A549 (cell line): Measurements from ENCODE around the gene PIK3R1. TPM values are rescaled to one million over a fixed set of nuclear protein-coding genes. Genes with fewer than 3 reads are reported as not detected.
A peak's percentile ranks its signal among the peaks of the same experiment; 100 is the strongest.

ENCODE experiments used
- ATAC-seq, 2 experiments: fragments of 200-7000 bp in 1 of 2; fragments of >200 bp in 1 of 2; cut with Nextera tagmentation in 1 of 2; cut with Tn5 transposase in 1 of 2; 3 replicates each; pipeline versions ENCODE4 v1.8.0 to v1.9.1; 2018 to 2020; ENCODE audit warnings: mild to moderate bottlenecking in 1 of 2, moderate library complexity in 1 of 2
- CTCF ChIA-PET: fragments of 300-600 bp; sonication (Branson Sonifier 250); formaldehyde crosslinking; extraction: SDS; loops from one replicate; lab custom pipeline; 2021; ENCODE audit warnings: antibody characterized with exemption, inconsistent platforms; lab: Yijun Ruan, JAX
- POLR2A ChIA-PET: fragments of 350-600 bp; formaldehyde crosslinking; extraction: SDS; loops from one replicate; lab custom pipeline; 2021; ENCODE audit warnings: antibody characterized with exemption, inconsistent platforms; lab: Yijun Ruan, JAX
- DNase-seq, 2 experiments: peaks; one replicate each; pipeline versions ENCODE4 v3.0.0 to v3.0.0-alpha.2; 2011 to 2016; ENCODE audit warnings: low read depth in 1 of 2, low spot score in 1 of 2
- FAIRE-seq: peaks from 2 replicates; lab custom pipeline; 2011; peaks lifted over from hg19 to GRCh38; lab: Jason Lieb, UNC
- H3K27ac ChIP-seq, 2 experiments: fragments of >200 bp; sonication (Bioruptor Twin); formaldehyde crosslinking; 3 replicates each; pipeline ENCODE4 v1.5.1; 2016 to 2017
- H3K4me1 ChIP-seq: fragments of >200 bp; sonication (Bioruptor Twin); formaldehyde crosslinking; 3 replicates; pipeline ENCODE4 v1.6.1; 2016
- H3K4me2 ChIP-seq: fragments of >200 bp; sonication (Bioruptor Twin); formaldehyde crosslinking; 3 replicates; pipeline ENCODE4 v1.6.1; 2016
- H3K4me3 ChIP-seq: fragments of >200 bp; sonication (Bioruptor Twin); formaldehyde crosslinking; 3 replicates; pipeline ENCODE4 v1.5.1; 2016
- H3K9me3 ChIP-seq: fragments of >200 bp; sonication (Bioruptor Twin); formaldehyde crosslinking; 3 replicates; pipeline ENCODE4 v1.6.1; 2016
- CEBPB ChIP-seq, 2 experiments: fragments of >200 bp in 1 of 2; sonication (Bioruptor Twin) in 1 of 2; formaldehyde crosslinking in 1 of 2; IDR thresholded peaks; 2 replicates each; pipeline ENCODE4 v1.6.1; 2012 to 2016
- CHD2 ChIP-seq: fragments of 150-350 bp; IDR thresholded peaks from 2 replicates; pipeline ENCODE4 v1.6.1; 2014; ENCODE audit warnings: low read length; ENCODE audit not compliant: partially characterized antibody
- CHD4 ChIP-seq: fragments of 200-600 bp; sonication (generic); IDR thresholded peaks from 2 replicates; pipeline ENCODE4 v1.6.1; 2016; ENCODE audit warnings: antibody characterized with exemption, mild to moderate bottlenecking, borderline replicate concordance
- EHMT2 ChIP-seq: fragments of 200-600 bp; sonication (generic); IDR thresholded peaks from 2 replicates; pipeline ENCODE4 v1.6.1; 2016; ENCODE audit warnings: antibody characterized with exemption, low read depth, mild to moderate bottlenecking, moderate library complexity
- EP300 ChIP-seq, 2 experiments: fragments of >200 bp; sonication (Bioruptor Twin); formaldehyde crosslinking; IDR thresholded peaks; 2 replicates in 1 of 2; 3 replicates in 1 of 2; pipeline ENCODE4 v1.6.1; 2016 to 2017
- FOSL2 ChIP-seq, 2 experiments: fragments of 450-650 bp in 1 of 2; fragments of >200 bp in 1 of 2; sonication (Bioruptor Twin) in 1 of 2; formaldehyde crosslinking; IDR thresholded peaks; 2 replicates each; pipeline versions ENCODE4 v1.5.0 to v1.6.1; 2016 to 2020; ENCODE audit warnings: mild to moderate bottlenecking in 1 of 2, moderate library complexity in 1 of 2
- HOXA7 ChIP-seq: fragments of 250-450 bp; sonication (Bioruptor Pico); IDR thresholded peaks from 2 replicates; pipeline ENCODE4 v1.5.0; 2020; ENCODE audit warnings: mild to moderate bottlenecking, moderate library complexity
- HOXB13 ChIP-seq: fragments of 250-450 bp; sonication (Bioruptor Pico); IDR thresholded peaks from 2 replicates; pipeline ENCODE4 v1.5.0; 2020; ENCODE audit warnings: low read depth, mild to moderate bottlenecking, moderate library complexity
- KDM5A ChIP-seq: fragments of 200-600 bp; sonication (generic); IDR thresholded peaks from 2 replicates; pipeline ENCODE4 v1.6.1; 2016; ENCODE audit warnings: antibody characterized with exemption, mild to moderate bottlenecking
- MAFK ChIP-seq: fragments of 450-650 bp; IDR thresholded peaks from 2 replicates; pipeline ENCODE4 v1.6.1; 2014; ENCODE audit not compliant: partially characterized antibody
- MYC ChIP-seq: IDR thresholded peaks from 2 replicates; pipeline ENCODE4 v1.6.1; 2012; ENCODE audit warnings: mild to moderate bottlenecking, inconsistent platforms, low read length, improper control_type of control experiment, borderline replicate concordance
- NR3C1 ChIP-seq: fragments of >200 bp; sonication (Bioruptor Twin); formaldehyde crosslinking; IDR thresholded peaks from 3 replicates; pipeline ENCODE4 v1.6.1; 2017
- PHF8 ChIP-seq: fragments of 200-600 bp; sonication (generic); IDR thresholded peaks from 2 replicates; pipeline ENCODE4 v1.6.1; 2016; ENCODE audit warnings: low read depth, mild to moderate bottlenecking, antibody characterized with exemption, moderate library complexity, borderline replicate concordance
- POLR2A ChIP-seq: IDR thresholded peaks from 2 replicates; pipeline ENCODE4 v1.6.1; 2012; ENCODE audit warnings: mild to moderate bottlenecking, low read length
- POLR2AphosphoS2 ChIP-seq: conservative IDR thresholded peaks from 2 replicates; pipeline ENCODE4 v1.6.1; 2012; ENCODE audit warnings: low read length, improper control_type of control experiment, inconsistent platforms
- RAD21 ChIP-seq, 2 experiments: fragments of >200 bp in 1 of 2; sonication (Bioruptor Twin) in 1 of 2; formaldehyde crosslinking in 1 of 2; IDR thresholded peaks in 1 of 2; conservative IDR thresholded peaks in 1 of 2; 2 replicates in 1 of 2; 3 replicates in 1 of 2; pipeline ENCODE4 v1.6.1; 2012 to 2018; ENCODE audit warnings: inconsistent platforms in 1 of 2
- RCOR1 ChIP-seq: fragments of 150-350 bp; IDR thresholded peaks from 2 replicates; pipeline ENCODE4 v1.6.1; 2014; ENCODE audit warnings: antibody characterized with exemption, low read length, low read depth
- RFX5 ChIP-seq: fragments of 450-650 bp; IDR thresholded peaks from 2 replicates; pipeline ENCODE4 v1.7.1; 2014; ENCODE audit warnings: antibody characterized with exemption, mild to moderate bottlenecking, moderate library complexity
- RNF2 ChIP-seq: fragments of 200-600 bp; sonication (generic); IDR thresholded peaks from 2 replicates; pipeline ENCODE4 v1.6.1; 2016; ENCODE audit warnings: low read depth, mild to moderate bottlenecking, antibody characterized with exemption, moderate library complexity, borderline replicate concordance
- SMC3 ChIP-seq: fragments of >200 bp; sonication (Bioruptor Twin); formaldehyde crosslinking; IDR thresholded peaks from 3 replicates; pipeline ENCODE4 v1.6.1; 2018; ENCODE audit warnings: inconsistent platforms
- TFCP2L1 ChIP-seq: fragments of 250-450 bp; sonication (Bioruptor Pico); IDR thresholded peaks from 2 replicates; pipeline ENCODE4 v1.5.0; 2021; ENCODE audit warnings: mild to moderate bottlenecking
- TP53 ChIP-seq: fragments of 250-450 bp; sonication (Bioruptor Pico); IDR thresholded peaks from 2 replicates; pipeline ENCODE4 v1.5.0; 2021; ENCODE audit warnings: mild to moderate bottlenecking, moderate library complexity
- ZC3H11A ChIP-seq: fragments of 450-650 bp; IDR thresholded peaks from 2 replicates; pipeline ENCODE4 v1.6.1; 2014; ENCODE audit warnings: antibody characterized with exemption, mild to moderate bottlenecking
- ZNF302 ChIP-seq: fragments of 250-450 bp; sonication (Bioruptor Pico); IDR thresholded peaks from 2 replicates; pipeline ENCODE4 v1.9.0; 2021; ENCODE audit warnings: inconsistent platforms, mild to moderate bottlenecking, moderate library complexity
- WGBS: methylation state at CpG from one replicate; pipeline ENCODE4 v1.1.6; 2017; ENCODE audit errors: missing lambda C conversion rate; 5-methylcytosine and 5-hydroxymethylcytosine counted together
- polyA plus RNA-seq, 4 experiments: library from polyadenylated mRNA; depleted of rRNA in 3 of 4; stranded (reverse); fragments of >200 nt; fragmentation: RNase III in 1 of 4; extraction: RNeasy Plus Mini Kit Qiagen cat#74134 plus additional on column Dnase treatment in 1 of 4; gene quantifications; 2 replicates in 3 of 4; 3 replicates in 1 of 4; pipeline ENCODE4 v1.2.3, GENCODE V29; 2011 to 2017
- TF ChIP-seq, protein P1 (sequence below): fragments of >200 bp; sonication (Bioruptor Twin); formaldehyde crosslinking; IDR thresholded peaks from 3 replicates; pipeline ENCODE4 v1.5.1; 2016
- TF ChIP-seq, protein P2 (sequence below): fragments of >200 bp; sonication (Bioruptor Twin); formaldehyde crosslinking; IDR thresholded peaks from 3 replicates; pipeline ENCODE4 v1.6.1; 2016

Gene PIK3R1
- polyA plus RNA-seq, 2 of the 4 experiments (the other 2 are of a cell fraction), result 5.5 to 5.7 TPM

DNA sequence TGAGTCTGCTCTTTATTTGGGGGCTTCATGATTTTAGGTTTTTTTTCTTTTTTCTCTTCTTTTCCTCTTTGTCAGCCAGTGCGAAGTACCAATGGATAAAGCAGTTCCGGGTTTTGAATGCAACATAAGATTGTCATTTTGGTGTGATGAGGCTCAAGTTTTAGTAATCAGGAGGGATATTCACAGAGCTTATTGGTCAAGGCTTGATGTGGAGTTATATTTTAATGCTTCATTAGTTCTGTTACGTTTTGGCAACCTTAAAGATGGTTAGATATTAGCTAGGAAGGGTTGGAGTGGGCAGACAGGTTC lies 1.4 kb downstream of the PIK3R1 start:
- peak overlapping the region; percentile 96 for H3K4me3 ChIP-seq
- ATAC-seq (no peak), FAIRE-seq (no peak), DNase-seq (no peak)
- CTCF ChIA-PET, result interaction anchor here (0.6 to 2.0 kb wide), 7 partner anchors 8 to 70 kb away, joined by 3 to 6 read pairs (median 3); no protein-coding TSS in a partner anchor
- H3K4me2 ChIP-seq, result peak overlapping the region; percentile 81
- WGBS, result 13% methylated on average over 3 of the region's 3 CpGs
- peaks cover 16% of the 10 kb centered on the region; the same call in 2 of the 3 replicates for H3K4me1 ChIP-seq
- TF ChIP-seq NR3C1, result no peak
- TF ChIP-seq RNF2, result no peak
- no peak for TF ChIP-seq MYC
- no peak for TF ChIP-seq TP53
- TF ChIP-seq EHMT2, result no peak
- TF ChIP-seq HOXB13 (CRISPR knock-in tag), result no peak
- no peak for TF ChIP-seq POLR2AphosphoS2
- no peak for TF ChIP-seq SMC3
- TF ChIP-seq HOXA7 (CRISPR knock-in tag), result no peak
- TF ChIP-seq RAD21 (conservative IDR thresholded peaks at IDR 0.05 in 1 of 2, IDR thresholded peaks at IDR 0.05 in 1 of 2), result no peak
- no peak for TF ChIP-seq RFX5
- TF ChIP-seq POLR2A, result no peak
- TF ChIP-seq EP300 (IDR thresholded peaks at IDR 0.05), result no peak
- TF ChIP-seq CEBPB (IDR thresholded peaks at IDR 0.05), result no peak
- no peak for TF ChIP-seq FOSL2 (IDR thresholded peaks at IDR 0.05)
- no peak for TF ChIP-seq FOSL2 (CRISPR knock-in tag; IDR thresholded peaks at IDR 0.05)
- no peak for TF ChIP-seq ZNF302 (CRISPR knock-in tag)
- TF ChIP-seq RCOR1, result no peak
- no peak for TF ChIP-seq CHD4
- TF ChIP-seq, protein P1, sequence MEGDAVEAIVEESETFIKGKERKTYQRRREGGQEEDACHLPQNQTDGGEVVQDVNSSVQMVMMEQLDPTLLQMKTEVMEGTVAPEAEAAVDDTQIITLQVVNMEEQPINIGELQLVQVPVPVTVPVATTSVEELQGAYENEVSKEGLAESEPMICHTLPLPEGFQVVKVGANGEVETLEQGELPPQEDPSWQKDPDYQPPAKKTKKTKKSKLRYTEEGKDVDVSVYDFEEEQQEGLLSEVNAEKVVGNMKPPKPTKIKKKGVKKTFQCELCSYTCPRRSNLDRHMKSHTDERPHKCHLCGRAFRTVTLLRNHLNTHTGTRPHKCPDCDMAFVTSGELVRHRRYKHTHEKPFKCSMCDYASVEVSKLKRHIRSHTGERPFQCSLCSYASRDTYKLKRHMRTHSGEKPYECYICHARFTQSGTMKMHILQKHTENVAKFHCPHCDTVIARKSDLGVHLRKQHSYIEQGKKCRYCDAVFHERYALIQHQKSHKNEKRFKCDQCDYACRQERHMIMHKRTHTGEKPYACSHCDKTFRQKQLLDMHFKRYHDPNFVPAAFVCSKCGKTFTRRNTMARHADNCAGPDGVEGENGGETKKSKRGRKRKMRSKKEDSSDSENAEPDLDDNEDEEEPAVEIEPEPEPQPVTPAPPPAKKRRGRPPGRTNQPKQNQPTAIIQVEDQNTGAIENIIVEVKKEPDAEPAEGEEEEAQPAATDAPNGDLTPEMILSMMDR, result no peak
- POLR2A ChIA-PET, result interaction anchor here (0.9 kb wide), 1 partner anchor 217 kb away, joined by 3 read pairs; no protein-coding TSS in a partner anchor
- no peaks in the 10 kb centered on the region; the same call in 2 of the 3 replicates for H3K9me3 ChIP-seq
- peak overlapping the region; percentile 91 to 98 for H3K27ac ChIP-seq

DNA sequence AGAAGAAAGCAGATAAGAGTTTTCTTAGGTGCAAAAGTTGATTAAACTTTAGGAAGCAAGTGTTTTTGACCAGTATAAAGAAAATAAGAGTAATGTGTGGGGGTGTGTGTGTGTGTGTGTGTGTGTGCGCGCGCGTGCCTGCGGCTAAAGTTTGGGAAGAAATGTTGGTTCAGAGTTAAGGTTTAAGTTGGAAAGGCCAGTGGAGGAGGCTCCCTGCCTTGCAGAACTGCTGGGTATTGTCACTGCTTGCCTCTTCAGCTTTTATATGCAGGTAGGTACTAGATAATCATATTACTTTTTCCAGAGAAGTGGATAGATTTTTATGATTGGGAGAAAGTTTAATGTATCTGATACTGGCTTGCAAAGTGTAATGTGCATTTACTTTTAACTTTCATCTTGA lies 2.0 kb downstream of the PIK3R1 start:
- H3K9me3 ChIP-seq, result no peaks in the 10 kb centered on the region; the same call in 2 of the 3 replicates
- ATAC-seq (no peak), DNase-seq (no peak), FAIRE-seq (no peak)
- H3K27ac ChIP-seq, result no peak overlapping the region
- CTCF ChIA-PET, result interaction anchor here (1.5 to 2.0 kb wide), 2 partner anchors 12 to 35 kb away, joined by 4 to 6 read pairs; no protein-coding TSS in a partner anchor
- POLR2A ChIA-PET, result no interaction called here
- H3K4me3 ChIP-seq, result peak overlapping the region; percentile 96; the same call in 1 of the 3 replicates
- 92% methylated on average over 5 of the region's 5 CpGs for WGBS
- peak overlapping the region; percentile 81 for H3K4me2 ChIP-seq
- no peak for TF ChIP-seq MYC
- TF ChIP-seq NR3C1, result no peak
- no peak for TF ChIP-seq TFCP2L1
- TF ChIP-seq ZC3H11A, result no peak
- no peak for TF ChIP-seq EP300 (IDR thresholded peaks at IDR 0.05)
- TF ChIP-seq MAFK, result no peak
- TF ChIP-seq RFX5, result no peak
- TF ChIP-seq, protein P2, sequence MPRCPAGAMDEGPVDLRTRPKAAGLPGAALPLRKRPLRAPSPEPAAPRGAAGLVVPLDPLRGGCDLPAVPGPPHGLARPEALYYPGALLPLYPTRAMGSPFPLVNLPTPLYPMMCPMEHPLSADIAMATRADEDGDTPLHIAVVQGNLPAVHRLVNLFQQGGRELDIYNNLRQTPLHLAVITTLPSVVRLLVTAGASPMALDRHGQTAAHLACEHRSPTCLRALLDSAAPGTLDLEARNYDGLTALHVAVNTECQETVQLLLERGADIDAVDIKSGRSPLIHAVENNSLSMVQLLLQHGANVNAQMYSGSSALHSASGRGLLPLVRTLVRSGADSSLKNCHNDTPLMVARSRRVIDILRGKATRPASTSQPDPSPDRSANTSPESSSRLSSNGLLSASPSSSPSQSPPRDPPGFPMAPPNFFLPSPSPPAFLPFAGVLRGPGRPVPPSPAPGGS, result no peak
- TF ChIP-seq PHF8, result no peak
- TF ChIP-seq KDM5A, result no peak
- no peak for TF ChIP-seq CHD2
- peaks cover 16% of the 10 kb centered on the region; the same call in 2 of the 3 replicates for H3K4me1 ChIP-seq
